ENCODE measurements around the gene MBD3L2B.
"Not testable (repeated sequence)": the region's sequence is repeated elsewhere in the genome, so short reads cannot be mapped to it uniquely, and the experiment has no call there.

The MBD3L2B gene

GRCh38 chr19:7054635-7055368 lies 33.6 kb upstream of the MBD3L2B start:
- FAIRE-seq; DNase-seq (ENCODE audit: insufficient read length, low spot score): not testable (repeated sequence)

GRCh38 chr19:7052896-7053295 lies 31.7 kb upstream of the MBD3L2B start:
- not testable (repeated sequence) for FAIRE-seq; DNase-seq (ENCODE audit: insufficient read length, low spot score)

GRCh38 chr19:7051421-7051820 lies 30.2 kb upstream of the MBD3L2B start:
- not testable (repeated sequence) for DNase-seq (ENCODE audit: insufficient read length, low spot score); FAIRE-seq

GRCh38 chr19:7049021-7049420 lies 27.8 kb upstream of the MBD3L2B start, which contains the start of gene MBD3L2:
Gene MBD3L2, plus strand, starts transcription at chr19:7049321. Its CDS starts 53 bp downstream, at chr19:7049374.
- DNase-seq (ENCODE audit: insufficient read length, low spot score); FAIRE-seq: not testable (repeated sequence)

- not testable (repeated sequence) for FAIRE-seq; DNase-seq (ENCODE audit: insufficient read length, low spot score)
Measured at GRCh38 chr19:7041563-7041962, 20.3 kb upstream of the MBD3L2B start.

- not testable (repeated sequence) for DNase-seq (ENCODE audit: insufficient read length, low spot score); FAIRE-seq
Measured at GRCh38 chr19:7040079-7040478, 18.8 kb upstream of the MBD3L2B start, which contains the start of gene MBD3L4. Gene MBD3L4, minus strand, starts transcription at chr19:7040179. Its CDS starts 35 bp downstream, at chr19:7040144.

- not testable (repeated sequence) for FAIRE-seq; DNase-seq (ENCODE audit: insufficient read length, low spot score)
Measured at GRCh38 chr19:7030278-7030677, 9.0 kb upstream of the MBD3L2B start, which contains the start of gene MBD3L5. Gene MBD3L5, plus strand, starts transcription at chr19:7030578. Its CDS starts 34 bp downstream, at chr19:7030612.

- not testable (repeated sequence) for FAIRE-seq
Measured at GRCh38 chr19:7028790-7029189, 7.6 kb upstream of the MBD3L2B start.

GRCh38 chr19:7018828-7019227 lies 2.4 kb downstream of the MBD3L2B start:
- DNase-seq (ENCODE audit: insufficient read length, low spot score), result no peak
- no peak for TF ChIP-seq CTCF (IDR thresholded peaks at IDR 0.05; ENCODE audit: insufficient read depth, missing control alignments)
- no peak for FAIRE-seq

More at GRCh38 chr19:7028790-7029189, 7.6 kb upstream of the MBD3L2B start:
- DNase-seq (ENCODE audit: insufficient read length, low spot score), result not testable (repeated sequence)

GRCh38 chr19:7013678-7014077 lies 7.6 kb downstream of the MBD3L2B start:
- no peak for FAIRE-seq
- no peak for DNase-seq (ENCODE audit: insufficient read length, low spot score)
- no peak for TF ChIP-seq CTCF (IDR thresholded peaks at IDR 0.05; ENCODE audit: insufficient read depth, missing control alignments)

GRCh38 chr19:7010722-7011593 lies 10.3 kb downstream of the MBD3L2B start:
- DNase-seq (ENCODE audit: insufficient read length, low spot score) (no peak), FAIRE-seq (no peak)
- no peak for TF ChIP-seq CTCF (IDR thresholded peaks at IDR 0.05; ENCODE audit: insufficient read depth, missing control alignments)
